ENCODE data around the gene TSEN2. TPM values are rescaled to one million over a fixed set of nuclear protein-coding genes. Genes with fewer than 3 reads are reported as not detected.

Gene TSEN2
- total and polyA plus RNA-seq, 2 of the 13 experiments (the other 11 are each of a cell fraction or from before 2014, with no cell fraction given) = 11.0 to 17.3 TPM

DNA sequence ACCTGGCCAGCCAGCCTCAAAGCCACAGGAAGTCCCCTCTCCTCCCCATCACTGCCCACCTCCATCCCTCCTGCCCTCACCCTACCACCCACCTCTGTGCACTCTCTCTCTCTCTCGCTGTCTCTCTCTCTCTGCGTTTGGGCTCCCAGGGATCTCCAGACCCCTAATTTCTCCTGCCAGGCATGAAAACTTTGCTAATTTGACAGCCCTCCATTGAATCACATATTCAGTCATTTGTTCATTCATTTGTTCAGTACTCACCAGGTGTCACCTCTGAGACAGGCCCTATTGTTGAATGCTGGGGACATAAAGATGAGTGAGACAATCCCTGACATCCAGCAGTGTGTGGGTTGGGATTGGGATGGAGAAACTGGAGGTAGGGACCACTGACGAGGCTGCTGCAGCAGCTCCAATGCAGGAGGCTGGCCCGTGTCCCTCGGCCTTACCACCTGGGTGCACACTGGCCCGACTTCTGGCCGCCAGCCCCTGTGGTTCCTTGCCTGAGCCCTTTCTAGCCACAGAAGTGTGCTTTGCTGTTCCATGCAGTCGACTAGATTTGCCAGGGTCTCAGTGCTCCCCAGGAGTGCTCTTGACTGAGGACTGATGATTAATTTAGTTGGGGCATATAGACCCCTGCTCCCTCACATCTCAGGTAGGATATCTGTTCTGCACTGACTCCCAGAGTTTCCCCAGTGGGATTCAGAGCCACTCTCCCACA lies 38.6 kb upstream of the TSEN2 start:
- no peak for DNase-seq (ENCODE audit: low spot score)
- in situ Hi-C loops (cut with HindIII; ENCODE audit: extremely low pct_ligation_motif_present, low pct_unique_long_range_greater_than_20kb) = no loop called here
- FAIRE-seq = no peak
- intact Hi-C loops (cut with micrococcal nuclease; ENCODE audit: unreplicated experiment) = loop anchor here (2.0 kb wide), 1 partner anchor 41 kb away; no protein-coding TSS in a partner anchor
- ChIA-PET POLR2A (interaction anchor here (0.6 to 2.2 kb wide), 6 partner anchors 14 to 40 kb away, joined by 3 to 8 read pairs (median 5); partner anchors contain the start of gene TSEN2), CTCF (ENCODE audit: low intra/inter-chr PET ratio, low total read pairs) (no interaction called here)
- peak; percentile 27 for ATAC-seq
- no peaks in the 10 kb centered on the region for H3K36me3 ChIP-seq (replicated peaks in 1 of 2; ENCODE audit: control insufficient read depth in 1 of 2, insufficient read depth in 2 of 2, low read length in 2 of 2)
- no TSS peak for BruUV-seq (replicated peaks)
- H2AFZ ChIP-seq (ENCODE audit: low read length) = no peak overlapping the region
- H4K20me1 ChIP-seq (ENCODE audit: insufficient read depth, low read length) = no peaks in the 10 kb centered on the region
- WGBS (ENCODE audit: low lambda C conversion rate) = 89% methylated on average over 6 of the region's 8 CpGs
- H3K79me2 ChIP-seq (ENCODE audit: insufficient read depth, low read length) = no peaks in the 10 kb centered on the region
- H3K27ac ChIP-seq (ENCODE audit: extremely low read length, insufficient read depth, low read length) = peak overlapping the region; percentile 93
- TF ChIP-seq ZNF263 (CRISPR knock-in tag; IDR thresholded peaks at IDR 0.05) = peak; percentile 91
- TF ChIP-seq, protein P1, sequence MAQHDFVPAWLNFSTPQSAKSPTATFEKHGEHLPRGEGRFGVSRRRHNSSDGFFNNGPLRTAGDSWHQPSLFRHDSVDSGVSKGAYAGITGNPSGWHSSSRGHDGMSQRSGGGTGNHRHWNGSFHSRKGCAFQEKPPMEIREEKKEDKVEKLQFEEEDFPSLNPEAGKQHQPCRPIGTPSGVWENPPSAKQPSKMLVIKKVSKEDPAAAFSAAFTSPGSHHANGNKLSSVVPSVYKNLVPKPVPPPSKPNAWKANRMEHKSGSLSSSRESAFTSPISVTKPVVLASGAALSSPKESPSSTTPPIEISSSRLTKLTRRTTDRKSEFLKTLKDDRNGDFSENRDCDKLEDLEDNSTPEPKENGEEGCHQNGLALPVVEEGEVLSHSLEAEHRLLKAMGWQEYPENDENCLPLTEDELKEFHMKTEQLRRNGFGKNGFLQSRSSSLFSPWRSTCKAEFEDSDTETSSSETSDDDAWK (CRISPR knock-in tag; IDR thresholded peaks at IDR 0.05) = no peak
- no peak for TF ChIP-seq ZNF788 (CRISPR knock-in tag; IDR thresholded peaks at IDR 0.05; ENCODE audit: borderline replicate concordance)
- 0 out of 2 replicates have a peak, but pooled peaks have one; percentile 52 for TF ChIP-seq ZNF24 (IDR thresholded peaks at IDR 0.05)
- TF ChIP-seq, protein P2, sequence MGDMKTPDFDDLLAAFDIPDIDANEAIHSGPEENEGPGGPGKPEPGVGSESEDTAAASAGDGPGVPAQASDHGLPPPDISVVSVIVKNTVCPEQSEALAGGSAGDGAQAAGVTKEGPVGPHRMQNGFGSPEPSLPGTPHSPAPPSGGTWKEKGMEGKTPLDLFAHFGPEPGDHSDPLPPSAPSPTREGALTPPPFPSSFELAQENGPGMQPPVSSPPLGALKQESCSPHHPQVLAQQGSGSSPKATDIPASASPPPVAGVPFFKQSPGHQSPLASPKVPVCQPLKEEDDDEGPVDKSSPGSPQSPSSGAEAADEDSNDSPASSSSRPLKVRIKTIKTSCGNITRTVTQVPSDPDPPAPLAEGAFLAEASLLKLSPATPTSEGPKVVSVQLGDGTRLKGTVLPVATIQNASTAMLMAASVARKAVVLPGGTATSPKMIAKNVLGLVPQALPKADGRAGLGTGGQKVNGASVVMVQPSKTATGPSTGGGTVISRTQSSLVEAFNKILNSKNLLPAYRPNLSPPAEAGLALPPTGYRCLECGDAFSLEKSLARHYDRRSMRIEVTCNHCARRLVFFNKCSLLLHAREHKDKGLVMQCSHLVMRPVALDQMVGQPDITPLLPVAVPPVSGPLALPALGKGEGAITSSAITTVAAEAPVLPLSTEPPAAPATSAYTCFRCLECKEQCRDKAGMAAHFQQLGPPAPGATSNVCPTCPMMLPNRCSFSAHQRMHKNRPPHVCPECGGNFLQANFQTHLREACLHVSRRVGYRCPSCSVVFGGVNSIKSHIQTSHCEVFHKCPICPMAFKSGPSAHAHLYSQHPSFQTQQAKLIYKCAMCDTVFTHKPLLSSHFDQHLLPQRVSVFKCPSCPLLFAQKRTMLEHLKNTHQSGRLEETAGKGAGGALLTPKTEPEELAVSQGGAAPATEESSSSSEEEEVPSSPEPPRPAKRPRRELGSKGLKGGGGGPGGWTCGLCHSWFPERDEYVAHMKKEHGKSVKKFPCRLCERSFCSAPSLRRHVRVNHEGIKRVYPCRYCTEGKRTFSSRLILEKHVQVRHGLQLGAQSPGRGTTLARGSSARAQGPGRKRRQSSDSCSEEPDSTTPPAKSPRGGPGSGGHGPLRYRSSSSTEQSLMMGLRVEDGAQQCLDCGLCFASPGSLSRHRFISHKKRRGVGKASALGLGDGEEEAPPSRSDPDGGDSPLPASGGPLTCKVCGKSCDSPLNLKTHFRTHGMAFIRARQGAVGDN (CRISPR knock-in tag; IDR thresholded peaks at IDR 0.05) = peak; percentile 27
- 0 out of 2 replicates have a peak, but pooled peaks have one; percentile 1 for TF ChIP-seq ZBTB38 (CRISPR knock-in tag; IDR thresholded peaks at IDR 0.05)
- peaks cover 56% of the 10 kb centered on the region for H3K4me1 ChIP-seq (ENCODE audit: insufficient read depth, low read length)
- peak overlapping the region in 1 of 3 experiments; percentile 53; a peak in 1 of 6 replicates for H3K4me3 ChIP-seq (replicated peaks in 1 of 3; ENCODE audit: insufficient read depth in 1 of 3, low read depth in 2 of 3, low read length in 3 of 3)
- H3K4me2 ChIP-seq (ENCODE audit: low read depth, low read length) = peak overlapping the region; percentile 85
- H3K9me3 ChIP-seq (ENCODE audit: low read length) = no peaks in the 10 kb centered on the region
- H3K27me3 ChIP-seq (ENCODE audit: control insufficient read depth in 1 of 2, insufficient read depth in 2 of 2, low read length in 2 of 2) = no peaks in the 10 kb centered on the region
- peak overlapping the region; percentile 76 for H3K9ac ChIP-seq (ENCODE audit: insufficient read depth, low read depth, low read length)
